Stimulated activated CD4-positive, alpha-beta T cell treated with anti-CD3 and anti-CD28 coated beads, Interleukin-12 subunit alpha, Interleukin-12 subunit beta, amount 100 ng/mL, for 48 hours (primary cell): ENCODE data around the gene SPATA9.
"Not testable (repeated sequence)": the region's sequence is repeated elsewhere in the genome, so short reads cannot be mapped to it uniquely, and the experiment has no call there.

ENCODE experiments used
- DNase-seq, 3 donors: peaks; one replicate each; pipeline ENCODE4 v3.0.0-alpha.2; 2020; ENCODE audit warnings: low read depth in 2 of 3, low spot score in 1 of 3

The SPATA9 gene

GRCh38 chr5:95718203-95718602 lies 35.4 kb upstream of the SPATA9 start:
- DNase-seq, result peak in 1 of 3 donors; percentile 7

- no peak for DNase-seq
Measured at GRCh38 chr5:95717439-95717838, 34.6 kb upstream of the SPATA9 start.

- no peak for DNase-seq
Measured at GRCh38 chr5:95715799-95716461, 33.1 kb upstream of the SPATA9 start.

- DNase-seq, result no peak
Measured at GRCh38 chr5:95713960-95714710, 31.3 kb upstream of the SPATA9 start.

- DNase-seq, result not testable (repeated sequence)
Measured at GRCh38 chr5:95713246-95713645, 30.5 kb upstream of the SPATA9 start.

- peak in 2 of 3 donors; percentile 36 to 48 for DNase-seq
Measured at GRCh38 chr5:95712347-95712958, 29.7 kb upstream of the SPATA9 start.

GRCh38 chr5:95711501-95712346 lies 28.9 kb upstream of the SPATA9 start:
- no peak for DNase-seq

GRCh38 chr5:95710651-95711500 lies 28.1 kb upstream of the SPATA9 start:
- DNase-seq, result not testable (repeated sequence)

- no peak for DNase-seq
Measured at GRCh38 chr5:95709967-95710650, 27.3 kb upstream of the SPATA9 start.

- no peak for DNase-seq
Measured at GRCh38 chr5:95708876-95709275, 26.1 kb upstream of the SPATA9 start.

GRCh38 chr5:95707534-95708188 lies 24.9 kb upstream of the SPATA9 start:
- DNase-seq, result not testable (repeated sequence)

- no peak for DNase-seq
Measured at GRCh38 chr5:95707055-95707454, 24.3 kb upstream of the SPATA9 start.

GRCh38 chr5:95706196-95706595 lies 23.4 kb upstream of the SPATA9 start:
- DNase-seq, result not testable (repeated sequence)

GRCh38 chr5:95704150-95704549 lies 21.4 kb upstream of the SPATA9 start:
- no peak for DNase-seq

- no peak for DNase-seq
Measured at GRCh38 chr5:95701074-95701473, 18.3 kb upstream of the SPATA9 start.

- no peak for DNase-seq
Measured at GRCh38 chr5:95699337-95699736, 16.5 kb upstream of the SPATA9 start.

- DNase-seq, result no peak
Measured at GRCh38 chr5:95697781-95698681, 15.2 kb upstream of the SPATA9 start.

GRCh38 chr5:95690333-95690732 lies 7.5 kb upstream of the SPATA9 start:
- DNase-seq, result no peak
